ENCODE measurements around the gene ASTN2. TPM values are rescaled to one million over a fixed set of nuclear protein-coding genes. Genes with fewer than 3 reads are reported as not detected.

The ASTN2 gene
- total RNA-seq, 1 experiment from 2014 or later: 1.8 TPM

DNA sequence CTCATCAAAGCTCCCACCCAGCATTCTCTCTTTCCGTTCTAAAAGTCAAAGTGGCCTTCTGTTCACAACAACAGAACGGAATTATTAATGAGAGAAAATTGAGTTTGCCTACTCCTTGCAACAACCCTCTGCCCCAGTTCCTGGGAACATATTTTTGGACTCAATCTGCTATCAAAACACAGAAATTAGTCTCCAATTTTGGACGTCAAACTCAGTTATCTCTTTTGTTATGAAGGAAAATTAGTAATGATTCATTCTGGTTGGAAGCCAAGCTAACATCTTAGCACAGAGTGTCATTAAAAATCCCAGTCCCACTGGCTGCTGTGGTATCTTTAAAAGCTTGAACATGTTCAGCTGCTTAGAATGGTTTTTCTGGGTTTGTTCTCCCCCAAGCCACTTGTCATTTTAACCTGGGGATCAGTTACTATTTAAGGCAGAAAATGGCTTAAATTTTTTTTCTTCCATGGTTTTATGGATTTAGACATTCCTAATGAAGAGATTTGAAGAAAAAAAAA, 384.5 kb downstream of the ASTN2 start:
- H3K4me1 ChIP-seq (replicated peaks): no peaks in the 10 kb centered on the region
- no peak overlapping the region for H3K27ac ChIP-seq
- no peak for DNase-seq (ENCODE audit: low read depth in 1 of 2, low spot score in 2 of 2)
- H3K27me3 ChIP-seq (replicated peaks): no peaks in the 10 kb centered on the region
- H3K36me3 ChIP-seq: no peaks in the 10 kb centered on the region
- no peaks in the 10 kb centered on the region for H3K9me3 ChIP-seq (replicated peaks)
- no peak overlapping the region for H3K4me3 ChIP-seq

DNA sequence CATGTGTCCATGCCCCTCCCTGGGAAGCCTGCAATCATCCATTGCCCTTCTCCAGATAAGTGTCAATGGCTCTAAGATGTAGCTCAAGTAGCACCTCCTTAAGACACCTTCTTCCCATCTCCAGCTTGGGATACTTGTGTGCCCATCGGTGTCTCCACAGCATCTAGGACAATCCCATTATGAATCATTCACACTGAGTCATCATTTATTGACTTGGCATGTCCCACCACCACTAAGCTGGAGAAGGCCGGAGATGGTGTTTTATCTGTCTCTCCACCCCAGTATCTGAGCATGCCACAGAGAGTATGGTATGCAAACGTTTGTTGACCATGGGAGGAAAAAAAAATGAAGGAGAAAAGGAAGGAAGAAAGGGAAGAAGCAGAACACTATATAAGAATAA, 385.5 kb downstream of the ASTN2 start:
- H3K36me3 ChIP-seq: no peaks in the 10 kb centered on the region
- DNase-seq (ENCODE audit: low read depth in 1 of 2, low spot score in 2 of 2): no peak
- no peaks in the 10 kb centered on the region for H3K4me1 ChIP-seq (replicated peaks)
- no peaks in the 10 kb centered on the region for H3K27me3 ChIP-seq (replicated peaks)
- no peak overlapping the region for H3K27ac ChIP-seq
- H3K9me3 ChIP-seq (replicated peaks): no peaks in the 10 kb centered on the region
- no peak overlapping the region for H3K4me3 ChIP-seq

DNA sequence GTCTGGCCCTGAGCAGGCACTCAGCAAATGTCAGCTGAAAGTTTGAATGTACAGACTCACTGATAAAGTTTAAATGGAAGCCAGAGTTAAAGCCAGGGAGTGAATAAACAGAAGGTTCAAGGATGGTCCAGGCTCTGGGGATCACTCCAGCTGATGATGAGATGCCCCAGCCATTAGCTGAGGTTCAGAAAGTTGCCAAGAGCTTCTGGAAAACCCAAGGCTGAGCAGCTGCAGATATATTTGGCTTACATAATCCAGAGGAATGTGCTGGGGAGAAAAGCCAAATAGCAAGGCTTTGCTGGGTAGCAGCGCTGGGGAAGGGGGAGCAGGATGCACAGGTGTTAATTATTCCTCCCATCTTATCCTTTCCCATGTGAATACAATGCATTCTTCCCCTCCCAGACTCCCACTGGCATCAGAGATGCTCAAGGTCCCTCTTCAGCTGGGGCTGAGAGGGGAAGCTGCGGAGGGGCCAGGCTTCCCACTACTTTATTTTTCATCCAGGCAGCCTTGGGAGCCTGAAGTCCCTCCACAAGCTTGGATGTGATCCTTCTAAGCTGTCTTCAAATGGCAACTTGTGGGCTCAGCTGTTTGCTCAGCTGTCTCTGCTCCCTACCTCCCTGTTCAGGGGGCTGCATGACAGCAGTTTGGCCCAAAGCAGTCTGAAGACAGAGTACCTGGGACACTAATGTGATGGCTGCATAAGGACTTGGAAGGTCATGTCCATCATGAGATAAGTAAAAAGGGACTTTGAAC, 386.6 kb downstream of the ASTN2 start:
- Histone ChIP-seq H3K4me1 (replicated peaks) (no peaks in the 10 kb centered on the region), H3K4me3 (no peak overlapping the region), H3K36me3 (no peaks in the 10 kb centered on the region), H3K27ac (no peak overlapping the region), H3K27me3 (replicated peaks) (no peaks in the 10 kb centered on the region), H3K9me3 (replicated peaks) (no peaks in the 10 kb centered on the region)
- no peak for DNase-seq (ENCODE audit: low read depth in 1 of 2, low spot score in 2 of 2)

DNA sequence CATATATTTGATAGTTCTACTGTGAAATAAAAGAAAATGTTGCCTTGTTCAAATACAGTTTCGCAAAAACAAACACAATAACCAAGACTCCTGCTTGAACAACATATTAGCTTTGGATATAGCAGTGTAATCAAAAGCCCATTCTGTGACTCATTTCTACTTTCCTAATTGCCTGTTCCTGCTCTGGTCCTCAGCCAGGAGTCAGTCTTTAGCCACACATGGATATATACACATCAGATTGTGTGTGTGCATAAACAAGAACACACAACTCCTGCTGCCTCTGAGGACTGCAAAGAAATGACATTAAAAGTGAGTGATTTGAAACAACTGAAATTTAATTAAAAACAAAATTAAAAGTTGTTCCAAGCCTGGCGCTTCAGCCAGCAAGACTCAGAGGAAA, 393.0 kb downstream of the ASTN2 start:
- no peak for DNase-seq (ENCODE audit: low read depth in 1 of 2, low spot score in 2 of 2)
- no peak overlapping the region for H3K4me3 ChIP-seq
- no peaks in the 10 kb centered on the region for H3K36me3 ChIP-seq
- no peaks in the 10 kb centered on the region for H3K4me1 ChIP-seq (replicated peaks)
- H3K9me3 ChIP-seq (replicated peaks): no peaks in the 10 kb centered on the region
- no peaks in the 10 kb centered on the region for H3K27me3 ChIP-seq (replicated peaks)
- no peak overlapping the region for H3K27ac ChIP-seq

DNA sequence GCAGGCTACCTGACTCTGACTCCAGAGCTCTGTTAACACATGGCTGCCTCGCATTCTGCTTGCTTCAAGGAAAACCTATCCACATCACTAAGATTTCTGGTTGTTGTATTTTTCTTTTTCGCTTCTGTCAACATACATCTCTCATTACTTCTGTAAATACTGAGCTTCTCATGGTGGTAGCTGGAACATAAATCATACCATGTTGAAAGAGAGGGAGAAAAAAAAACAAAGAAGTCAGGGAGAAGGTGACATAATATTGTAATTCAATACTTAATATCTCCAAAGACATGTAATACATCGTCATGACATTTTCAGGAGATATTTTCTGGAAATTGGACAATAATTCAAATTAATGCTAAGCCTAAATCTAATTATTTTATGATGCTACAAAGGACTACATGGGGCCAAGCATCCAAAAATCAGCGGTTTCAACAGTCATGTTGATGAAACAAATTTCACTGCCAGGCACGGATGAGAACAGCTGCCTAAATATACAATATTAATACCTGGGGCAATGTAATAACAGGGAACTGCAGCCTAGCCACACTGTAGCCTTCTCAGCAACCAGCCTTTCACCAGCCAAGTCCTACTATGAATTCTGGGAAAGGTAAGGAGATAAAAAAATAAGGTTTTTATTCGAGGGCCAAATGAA, 395.8 kb downstream of the ASTN2 start:
- Histone ChIP-seq H3K27me3 (replicated peaks) (no peaks in the 10 kb centered on the region), H3K9me3 (replicated peaks) (no peaks in the 10 kb centered on the region), H3K27ac (no peak overlapping the region), H3K4me3 (no peak overlapping the region), H3K36me3 (no peaks in the 10 kb centered on the region), H3K4me1 (replicated peaks) (no peaks in the 10 kb centered on the region)
- no peak for DNase-seq (ENCODE audit: low read depth in 1 of 2, low spot score in 2 of 2)

DNA sequence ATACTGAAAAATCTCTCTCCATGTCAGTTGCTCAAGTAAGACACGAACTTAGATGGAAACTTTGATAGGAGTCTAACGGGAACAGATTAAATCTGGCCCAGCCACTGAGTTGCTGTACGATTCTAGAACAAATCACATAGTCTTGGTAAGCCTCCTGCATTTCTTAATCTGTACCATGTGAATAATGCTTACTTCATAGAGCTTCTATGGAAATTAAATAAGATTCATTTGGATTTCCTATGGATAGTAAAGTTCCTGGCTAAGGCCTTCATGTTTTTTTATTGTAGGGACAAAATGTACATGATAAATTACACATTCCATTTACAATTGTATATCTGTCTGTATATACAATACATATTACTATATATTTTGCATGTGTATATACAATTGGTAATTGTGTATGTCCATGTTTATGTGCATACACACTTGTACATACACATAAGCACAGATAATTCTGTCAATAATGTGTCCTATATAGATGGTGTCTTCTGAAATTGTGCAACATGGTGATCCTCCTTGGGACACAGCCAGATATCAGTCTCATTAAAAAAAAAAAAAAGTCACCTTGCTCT, 397.4 kb downstream of the ASTN2 start:
- Histone ChIP-seq H3K4me1 (replicated peaks) (no peaks in the 10 kb centered on the region), H3K4me3 (no peak overlapping the region), H3K27me3 (replicated peaks) (no peaks in the 10 kb centered on the region), H3K9me3 (replicated peaks) (no peaks in the 10 kb centered on the region), H3K36me3 (no peaks in the 10 kb centered on the region), H3K27ac (no peak overlapping the region)
- no peak for DNase-seq (ENCODE audit: low read depth in 1 of 2, low spot score in 2 of 2)

DNA sequence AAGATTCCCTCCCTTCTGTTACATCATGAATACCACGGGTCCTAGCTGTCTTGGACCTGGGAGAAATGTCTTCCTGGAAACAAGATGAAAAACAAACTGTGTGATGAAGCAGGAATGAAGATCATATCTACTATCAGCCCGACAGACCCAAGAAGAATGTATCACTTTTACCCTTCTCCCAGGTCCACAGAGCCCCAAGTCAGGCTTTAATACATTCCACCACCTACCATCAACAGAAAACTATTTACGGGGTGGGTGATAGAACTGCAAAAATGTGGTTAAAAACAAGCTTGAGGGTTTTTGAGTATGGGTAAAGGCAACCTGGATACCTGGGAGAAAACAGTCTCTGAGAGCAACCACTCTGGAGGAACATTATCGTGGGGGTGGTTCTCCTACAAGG, 400.8 kb downstream of the ASTN2 start:
- Histone ChIP-seq H3K4me3 (no peak overlapping the region), H3K4me1 (replicated peaks) (no peaks in the 10 kb centered on the region), H3K27ac (no peak overlapping the region), H3K9me3 (replicated peaks) (no peaks in the 10 kb centered on the region), H3K36me3 (no peaks in the 10 kb centered on the region), H3K27me3 (replicated peaks) (no peaks in the 10 kb centered on the region)
- DNase-seq (ENCODE audit: low read depth in 1 of 2, low spot score in 2 of 2): no peak

DNA sequence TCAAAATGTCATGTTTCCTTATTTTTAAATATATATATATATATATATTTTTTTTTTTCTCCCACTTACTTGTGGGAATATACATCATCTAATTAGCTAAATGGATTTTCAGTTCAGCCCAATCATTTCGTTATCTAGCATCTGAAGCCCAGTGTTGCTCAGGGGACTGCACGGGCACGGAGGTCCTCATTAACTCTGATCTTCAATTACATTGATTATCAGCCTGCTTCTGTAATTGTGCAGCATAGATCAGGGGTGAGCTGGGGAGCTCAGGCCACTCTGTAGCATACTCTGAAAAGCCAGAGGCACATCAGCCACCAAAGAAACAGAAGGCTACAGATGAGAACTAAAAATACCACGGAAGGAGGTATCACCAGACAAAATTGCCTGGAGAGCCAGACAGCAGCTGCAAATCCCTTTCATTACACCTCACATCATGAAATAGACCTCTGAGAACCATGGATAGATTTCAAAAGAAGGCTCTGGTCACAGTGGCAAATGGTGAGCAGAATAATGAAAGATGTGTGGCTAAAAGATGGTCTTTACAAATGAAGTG, 401.3 kb downstream of the ASTN2 start:
- H3K9me3 ChIP-seq (replicated peaks): no peaks in the 10 kb centered on the region
- DNase-seq (ENCODE audit: low read depth in 1 of 2, low spot score in 2 of 2): no peak
- H3K27ac ChIP-seq: no peak overlapping the region
- no peaks in the 10 kb centered on the region for H3K36me3 ChIP-seq
- no peak overlapping the region for H3K4me3 ChIP-seq
- no peaks in the 10 kb centered on the region for H3K27me3 ChIP-seq (replicated peaks)
- no peaks in the 10 kb centered on the region for H3K4me1 ChIP-seq (replicated peaks)

DNA sequence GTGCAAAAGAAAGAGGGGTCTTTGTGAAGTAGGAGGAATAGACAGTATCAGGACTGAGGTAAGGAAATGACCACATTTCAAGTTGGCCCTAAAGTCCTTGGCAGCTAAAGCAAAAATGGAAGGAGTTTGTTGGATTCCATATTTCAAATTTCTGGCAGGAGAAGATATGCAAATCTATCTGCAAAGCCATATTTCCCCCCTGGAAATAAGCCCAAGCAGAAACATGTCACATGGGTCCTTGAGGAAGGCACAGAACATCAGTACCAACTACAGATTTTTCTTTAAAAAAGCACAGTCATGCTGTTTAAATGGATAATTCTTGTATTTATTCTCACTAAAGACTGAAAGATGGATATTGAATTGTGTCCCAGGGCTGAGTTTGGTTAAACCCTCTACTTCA, 404.8 kb downstream of the ASTN2 start:
- no peaks in the 10 kb centered on the region for H3K27me3 ChIP-seq (replicated peaks)
- H3K36me3 ChIP-seq: no peaks in the 10 kb centered on the region
- no peak overlapping the region for H3K4me3 ChIP-seq
- H3K4me1 ChIP-seq (replicated peaks): no peaks in the 10 kb centered on the region
- no peaks in the 10 kb centered on the region for H3K9me3 ChIP-seq (replicated peaks)
- no peak for DNase-seq (ENCODE audit: low read depth in 1 of 2, low spot score in 2 of 2)
- no peak overlapping the region for H3K27ac ChIP-seq

DNA sequence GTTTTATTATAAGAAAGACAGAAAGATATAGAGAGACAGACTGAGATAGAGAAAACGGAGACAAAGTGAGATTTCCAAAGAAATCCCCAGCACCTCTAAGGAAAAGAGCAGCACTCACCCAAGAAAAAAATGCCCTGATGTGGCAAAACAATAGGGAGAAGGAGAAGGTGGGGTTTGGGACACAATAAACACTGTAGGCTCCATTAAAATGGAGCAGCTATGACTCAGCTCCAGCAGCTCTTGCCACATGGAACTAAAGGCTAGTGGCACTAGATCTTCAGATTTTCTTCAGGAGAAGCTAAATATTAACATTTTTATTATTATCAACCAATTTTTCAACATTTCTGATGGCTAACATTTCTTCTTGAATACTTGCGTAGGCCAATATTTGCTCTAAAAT, 406.0 kb downstream of the ASTN2 start:
- Histone ChIP-seq H3K9me3 (replicated peaks) (no peaks in the 10 kb centered on the region), H3K4me1 (replicated peaks) (no peaks in the 10 kb centered on the region), H3K36me3 (no peaks in the 10 kb centered on the region)

DNA sequence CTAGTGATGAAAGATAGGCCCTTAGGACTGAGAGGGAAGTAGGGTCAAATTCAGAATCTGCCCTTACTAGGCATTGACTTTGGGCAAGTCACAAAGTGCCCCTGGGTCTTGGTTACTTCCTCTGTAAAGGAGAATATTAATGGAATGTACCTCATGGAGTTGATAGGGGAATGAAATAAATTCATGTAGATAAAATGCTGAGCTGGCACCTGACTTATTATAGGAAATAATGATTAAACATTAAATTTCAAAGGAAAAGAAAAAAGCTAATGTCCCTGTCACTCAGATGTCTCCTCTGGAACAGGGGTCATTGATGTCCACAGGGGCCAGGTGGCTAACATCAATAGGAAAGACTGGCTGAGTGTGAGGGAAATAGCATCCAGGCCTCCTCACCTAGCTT, 406.4 kb downstream of the ASTN2 start:
- H3K36me3 ChIP-seq: no peaks in the 10 kb centered on the region
- DNase-seq (ENCODE audit: low read depth in 1 of 2, low spot score in 2 of 2): no peak
- no peaks in the 10 kb centered on the region for H3K4me1 ChIP-seq (replicated peaks)
- no peaks in the 10 kb centered on the region for H3K27me3 ChIP-seq (replicated peaks)
- no peak overlapping the region for H3K27ac ChIP-seq
- H3K4me3 ChIP-seq: no peak overlapping the region
- no peaks in the 10 kb centered on the region for H3K9me3 ChIP-seq (replicated peaks)

More for the DNA sequence above, 406.0 kb downstream of the ASTN2 start:
- DNase-seq (ENCODE audit: low read depth in 1 of 2, low spot score in 2 of 2): no peak
- Histone ChIP-seq H3K27me3 (replicated peaks) (no peaks in the 10 kb centered on the region), H3K27ac (no peak overlapping the region), H3K4me3 (no peak overlapping the region)

DNA sequence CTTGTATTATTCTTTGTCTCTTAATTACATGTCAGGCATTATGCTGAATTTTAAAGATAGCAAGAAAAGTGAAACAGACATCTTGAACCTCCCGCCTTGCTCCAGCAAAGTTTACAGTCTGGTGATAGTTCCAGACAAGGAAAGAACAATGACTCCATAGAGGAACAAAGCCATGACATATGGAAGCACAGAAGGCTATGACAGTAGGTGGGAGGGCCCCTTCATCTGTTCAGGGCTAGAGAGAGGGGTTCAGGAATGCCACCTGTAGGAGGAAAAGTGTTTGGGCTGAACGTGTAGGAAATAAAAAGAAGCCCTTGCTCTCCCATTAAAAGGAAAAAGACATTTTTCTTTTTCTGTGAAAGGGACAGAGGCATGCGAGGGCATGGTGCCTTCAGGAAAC, 412.2 kb downstream of the ASTN2 start:
- DNase-seq (ENCODE audit: low read depth in 1 of 2, low spot score in 2 of 2): no peak
- no peak overlapping the region for H3K27ac ChIP-seq
- no peaks in the 10 kb centered on the region for H3K36me3 ChIP-seq
- H3K4me3 ChIP-seq: no peak overlapping the region
- H3K27me3 ChIP-seq (replicated peaks): no peaks in the 10 kb centered on the region
- no peaks in the 10 kb centered on the region for H3K4me1 ChIP-seq (replicated peaks)
- H3K9me3 ChIP-seq (replicated peaks): no peaks in the 10 kb centered on the region

DNA sequence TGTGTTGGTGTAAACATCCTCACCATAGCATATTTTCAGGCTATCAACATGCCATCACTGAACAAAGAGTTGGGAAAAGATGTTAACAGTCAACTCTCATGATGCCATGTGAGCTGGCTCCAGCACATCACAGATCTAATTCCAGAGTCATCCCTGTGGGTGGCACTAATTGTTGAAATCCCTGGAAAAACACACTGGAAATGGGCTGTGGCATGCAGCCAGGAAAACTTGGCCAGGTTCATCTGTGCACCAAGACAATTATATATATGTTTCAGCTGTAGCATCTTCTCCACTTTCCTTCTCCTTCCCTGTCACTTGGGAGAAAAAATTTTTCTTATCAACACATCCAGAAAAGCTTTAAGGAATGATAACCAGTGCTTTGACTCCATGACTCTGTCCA, 414.0 kb downstream of the ASTN2 start:
- Histone ChIP-seq H3K27ac (no peak overlapping the region), H3K4me3 (no peak overlapping the region), H3K9me3 (replicated peaks) (no peaks in the 10 kb centered on the region), H3K27me3 (replicated peaks) (no peaks in the 10 kb centered on the region), H3K36me3 (no peaks in the 10 kb centered on the region), H3K4me1 (replicated peaks) (no peaks in the 10 kb centered on the region)
- no peak for DNase-seq (ENCODE audit: low read depth in 1 of 2, low spot score in 2 of 2)

DNA sequence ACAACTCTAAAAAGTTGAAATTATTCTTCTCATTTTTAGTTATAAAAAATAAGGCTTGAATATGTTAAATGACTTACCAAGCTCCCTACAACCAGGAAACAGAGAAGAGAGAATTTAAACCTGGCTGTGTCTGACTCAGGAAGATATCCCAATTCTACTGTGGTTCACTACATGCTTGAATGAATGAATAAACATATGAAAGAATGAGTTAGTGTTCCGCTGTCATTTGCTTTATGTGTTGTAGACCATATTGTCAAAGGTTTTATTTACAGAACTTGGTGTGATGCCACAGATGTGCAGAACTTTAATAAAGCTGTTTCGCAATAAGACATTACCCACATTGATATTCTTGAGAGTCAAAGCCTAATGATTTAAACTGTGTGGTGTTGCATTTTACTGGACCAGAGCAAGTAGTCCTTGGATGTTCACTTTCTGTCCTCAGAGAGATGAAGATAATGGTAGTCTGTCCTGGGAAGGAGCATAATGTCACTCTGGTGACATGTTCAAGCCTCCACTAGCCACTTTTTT, 414.6 kb downstream of the ASTN2 start:
- Histone ChIP-seq H3K4me3 (no peak overlapping the region), H3K4me1 (replicated peaks) (no peaks in the 10 kb centered on the region), H3K36me3 (no peaks in the 10 kb centered on the region), H3K27ac (no peak overlapping the region), H3K9me3 (replicated peaks) (no peaks in the 10 kb centered on the region), H3K27me3 (replicated peaks) (no peaks in the 10 kb centered on the region)
- no peak for DNase-seq (ENCODE audit: low read depth in 1 of 2, low spot score in 2 of 2)
